NCI-H1930 (cell line): ENCODE results near the gene SH2D2A.

ENCODE experiments used
- DNase-seq, 2 experiments: peaks; one replicate each; lab custom pipeline; 2025; lab: John Stamatoyannopoulos, UW

SH2D2A gene

DNA sequence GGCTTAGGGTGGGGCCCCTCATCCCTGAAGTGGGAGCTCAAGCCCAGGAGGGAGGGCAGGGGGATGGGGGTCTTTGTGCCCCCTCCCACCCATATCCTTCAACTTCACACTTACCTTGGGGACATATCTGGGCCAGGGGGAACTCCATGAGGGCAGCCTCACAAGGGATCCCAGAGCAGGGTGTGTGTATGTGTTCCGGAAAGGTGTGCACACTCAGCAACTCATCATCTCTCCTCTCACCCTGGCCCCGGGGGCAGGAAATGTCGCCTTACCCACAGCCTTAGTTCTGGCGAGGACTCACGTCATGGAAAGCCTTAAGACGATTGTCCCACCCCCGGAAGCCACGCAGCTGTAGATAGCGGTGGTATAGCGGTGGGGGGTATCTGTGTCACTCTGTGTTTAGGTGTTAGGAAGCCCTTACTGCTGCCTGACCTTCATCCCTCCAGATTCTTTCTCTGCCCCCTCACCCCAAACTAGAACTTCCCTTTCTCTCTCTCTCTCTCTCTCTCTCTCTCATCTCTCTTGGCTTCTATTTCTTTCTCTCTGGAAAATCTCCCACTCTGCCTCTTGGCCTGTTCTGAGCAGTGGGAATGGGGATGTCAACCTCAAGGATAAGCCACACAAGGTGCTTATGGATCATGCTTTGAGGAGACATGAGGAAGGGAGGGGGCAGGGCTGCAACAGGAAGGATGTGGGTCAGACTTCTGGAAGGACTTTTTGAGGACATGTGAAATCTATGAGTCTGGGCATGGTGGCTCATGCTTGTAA is at the start of gene SH2D2A:
SH2D2A (minus strand) TSS at position 288 of the 768 bp plus-strand sequence; CDS start at position 148, 140 bp downstream.
- DNase-seq: no peak

DNA sequence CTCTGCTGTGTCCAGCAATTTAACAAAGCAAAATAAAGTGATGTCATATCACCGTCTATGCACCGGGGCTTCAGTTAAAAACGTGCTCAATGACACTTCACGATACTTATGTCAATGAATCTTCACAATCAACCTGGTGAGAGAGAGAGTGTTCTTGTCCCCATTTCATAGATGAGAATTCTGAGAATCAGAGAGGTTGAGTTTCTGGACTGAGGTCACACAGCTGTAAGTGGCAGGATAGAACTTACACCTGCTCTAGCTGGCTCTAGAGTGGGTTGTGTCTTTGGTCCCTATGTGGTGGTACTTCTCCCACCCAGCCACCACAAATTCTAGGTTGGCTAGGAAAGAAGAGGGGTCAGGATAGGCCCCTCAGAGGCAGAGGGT is 49.2 kb upstream of the SH2D2A start:
- DNase-seq: no peak

- no peak for DNase-seq
Measured at GRCh38 chr1:156865258-156865657, 48.6 kb upstream of the SH2D2A start.

DNA sequence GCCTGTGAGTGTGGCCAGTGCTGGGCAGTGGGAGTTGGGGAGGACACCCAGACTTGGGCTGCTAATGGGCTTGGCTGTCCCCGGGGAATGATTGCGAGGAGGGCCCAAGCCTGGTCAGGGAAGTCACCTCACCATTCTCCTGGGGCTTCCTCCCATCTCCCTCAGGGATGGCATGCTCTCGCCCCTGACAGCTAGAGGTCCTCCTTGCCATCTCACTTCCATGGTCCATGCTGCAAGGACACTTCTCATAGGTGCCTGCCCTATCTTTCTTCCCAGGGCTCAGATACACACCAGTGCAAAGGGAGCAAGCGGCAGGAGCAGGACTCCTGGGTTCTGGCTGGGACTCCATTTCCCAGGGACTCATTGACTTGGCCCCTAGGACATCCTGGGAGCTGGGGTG is 48.1 kb upstream of the SH2D2A start:
- no peak for DNase-seq

DNA sequence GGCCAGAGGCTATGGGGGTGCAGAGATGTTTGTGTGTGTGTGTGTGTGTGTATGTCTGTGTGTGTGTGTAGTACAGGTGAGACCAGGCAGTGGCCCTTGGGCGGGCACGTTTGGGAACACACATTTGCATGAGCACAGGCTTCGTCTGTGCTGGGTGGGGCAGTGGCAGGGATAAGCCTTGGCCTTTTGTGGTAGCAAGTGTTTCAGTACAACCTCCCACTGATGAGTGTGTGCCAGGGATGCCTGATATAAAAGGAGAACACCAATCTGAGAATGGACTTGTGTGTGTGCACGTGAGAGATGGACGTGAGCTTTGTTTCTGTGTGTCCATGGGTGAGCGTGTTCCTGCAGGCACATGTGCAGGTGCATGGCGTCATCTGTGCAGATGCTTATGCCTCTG is 47.0 kb upstream of the SH2D2A start:
- DNase-seq: no peak

DNA sequence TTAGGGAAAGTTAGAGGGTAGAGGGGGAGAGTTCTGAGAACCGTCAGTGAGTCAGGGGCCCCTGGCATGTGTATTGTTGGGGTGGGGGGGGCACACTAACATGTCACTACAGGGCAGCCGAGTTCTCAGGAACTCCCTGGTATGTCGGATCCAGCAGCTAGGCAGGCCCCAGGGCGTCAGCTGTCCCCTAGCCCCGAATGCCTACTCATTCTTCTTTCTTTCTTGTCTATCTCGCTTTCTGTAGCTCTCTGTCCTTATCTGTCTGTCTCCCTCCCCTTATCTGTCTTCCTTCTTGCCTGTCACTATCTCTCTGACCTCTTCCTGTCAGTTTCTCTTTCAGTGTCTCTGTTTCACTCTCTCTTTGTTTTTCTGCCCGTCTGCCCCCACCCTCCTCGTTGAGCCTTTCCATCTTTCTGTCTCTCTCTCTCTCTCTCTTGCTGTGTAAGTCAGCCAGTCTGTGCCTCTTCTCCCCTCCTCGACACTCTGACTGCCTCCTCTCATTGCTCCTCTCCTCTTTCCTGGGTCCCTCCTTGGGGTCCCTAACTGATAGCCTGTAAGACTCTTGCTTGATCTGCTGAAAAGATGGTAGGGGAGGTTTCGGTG is 46.5 kb upstream of the SH2D2A start:
- DNase-seq: no peak

DNA sequence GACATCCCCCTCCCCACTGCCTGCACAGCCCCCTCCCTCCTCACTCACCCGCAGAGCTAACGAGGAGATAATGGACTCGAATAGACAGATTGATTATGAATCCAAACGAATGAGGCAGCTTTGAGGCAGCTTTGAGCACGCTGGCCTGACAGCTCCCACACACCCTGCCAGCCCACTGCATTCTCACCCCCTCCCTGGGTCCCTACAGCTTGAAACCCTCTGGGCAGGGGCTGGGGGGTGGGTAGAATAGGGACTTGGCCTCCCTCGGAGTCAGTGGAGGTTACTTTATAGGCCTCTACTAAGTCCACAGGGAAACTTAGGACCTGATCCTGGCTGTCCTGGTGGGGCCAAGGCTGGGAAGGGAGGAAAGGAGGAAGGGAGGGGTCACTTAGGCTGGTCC is 45.9 kb upstream of the SH2D2A start:
- no peak for DNase-seq

GRCh38 chr1:156860628-156861423 is 44.2 kb upstream of the SH2D2A start, which contains the start of gene NTRK1:
NTRK1 (plus strand) TSS chr1:156860865; CDS start chr1:156860935, 70 bp downstream.
- DNase-seq: peak in 1 of 2 experiments; percentile 33

DNA sequence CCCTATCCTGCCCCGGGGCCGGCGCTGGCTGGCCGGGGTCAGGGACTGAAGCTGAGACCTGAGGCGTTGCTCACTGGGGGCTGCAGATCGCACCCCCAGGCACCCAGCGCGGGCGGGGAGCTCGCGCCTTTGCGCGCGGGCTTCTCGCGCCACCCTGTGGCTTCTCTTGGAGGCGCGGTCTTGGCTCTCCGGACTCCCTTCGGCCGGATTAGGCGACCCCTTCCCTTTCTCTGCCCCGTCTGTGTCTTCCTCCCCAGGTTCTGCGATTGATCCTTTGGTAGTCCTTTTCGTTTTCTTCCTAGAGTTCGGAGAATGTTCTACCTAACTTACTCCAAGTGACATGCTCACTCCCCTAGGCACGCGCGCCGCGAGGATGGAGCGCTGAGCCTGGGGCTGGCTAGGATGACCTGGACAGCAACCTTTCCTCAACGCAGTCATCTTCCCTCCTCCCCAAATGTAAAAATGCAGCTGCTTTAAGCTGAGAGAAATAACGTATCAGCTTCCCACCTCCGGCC is 43.5 kb upstream of the SH2D2A start:
- peak; percentile 24 to 52 for DNase-seq

DNA sequence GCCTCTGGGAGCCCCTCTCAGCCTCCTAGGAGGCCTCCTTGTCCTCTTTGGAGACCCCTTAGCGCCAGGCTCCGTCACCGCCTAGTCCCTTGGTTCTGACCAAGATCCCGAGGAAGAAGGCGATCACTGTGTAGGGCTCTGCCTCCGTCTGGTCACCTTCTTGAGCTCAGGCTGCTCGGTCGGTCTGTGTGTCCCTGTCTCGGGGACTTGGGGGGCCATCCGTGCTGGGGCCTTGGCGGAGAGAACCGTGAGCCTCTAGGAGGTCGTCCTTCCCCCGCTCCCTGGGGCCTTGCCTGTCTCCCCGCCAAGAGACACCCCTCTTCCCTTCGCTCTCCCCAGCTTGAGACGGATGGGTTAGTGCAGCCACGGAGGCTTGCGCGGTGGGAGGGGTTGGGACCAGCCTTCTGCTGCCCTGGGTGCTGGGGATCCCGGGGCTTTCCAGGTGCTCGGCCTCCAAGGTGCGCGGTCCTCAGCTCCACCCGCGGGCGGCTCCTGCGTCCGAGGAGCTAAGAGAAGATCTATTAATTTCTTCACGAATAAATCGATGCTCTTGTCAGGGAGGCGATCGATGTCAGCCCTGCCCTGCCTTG is 43.0 kb upstream of the SH2D2A start:
- no peak for DNase-seq

- DNase-seq: no peak
Measured at GRCh38 chr1:156858959-156859522, 42.4 kb upstream of the SH2D2A start, which contains the start of gene INSRR. INSRR (minus strand) TSS chr1:156859117; CDS start chr1:156858621, 496 bp downstream.

DNA sequence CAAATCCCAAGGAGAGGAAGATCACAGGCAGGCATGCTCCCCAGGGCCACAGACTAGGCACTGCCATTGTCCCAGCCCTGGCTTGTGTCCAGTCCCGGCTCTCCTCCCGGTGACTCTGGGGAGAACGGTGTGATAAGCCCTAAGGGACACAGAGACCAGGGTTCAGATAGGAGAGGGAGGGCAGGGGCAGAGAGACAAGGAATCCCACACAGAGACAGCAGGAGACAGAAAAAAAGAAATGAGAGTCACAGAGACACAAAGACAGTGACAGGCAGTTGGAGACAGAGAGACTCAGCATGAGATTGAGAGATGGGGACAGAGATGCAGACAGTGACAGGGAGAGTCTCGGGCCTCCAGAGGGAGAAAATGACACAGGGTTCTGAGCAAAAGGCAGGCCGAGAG is 41.9 kb upstream of the SH2D2A start:
- DNase-seq: no peak

- DNase-seq: no peak
Measured at GRCh38 chr1:156857532-156857931, 40.9 kb upstream of the SH2D2A start.

- DNase-seq: no peak
Measured at GRCh38 chr1:156856282-156856785, 39.7 kb upstream of the SH2D2A start.

- no peak for DNase-seq
Measured at GRCh38 chr1:156854634-156855033, 38.0 kb upstream of the SH2D2A start.

- DNase-seq: no peak
Measured at GRCh38 chr1:156853761-156854160, 37.1 kb upstream of the SH2D2A start.

DNA sequence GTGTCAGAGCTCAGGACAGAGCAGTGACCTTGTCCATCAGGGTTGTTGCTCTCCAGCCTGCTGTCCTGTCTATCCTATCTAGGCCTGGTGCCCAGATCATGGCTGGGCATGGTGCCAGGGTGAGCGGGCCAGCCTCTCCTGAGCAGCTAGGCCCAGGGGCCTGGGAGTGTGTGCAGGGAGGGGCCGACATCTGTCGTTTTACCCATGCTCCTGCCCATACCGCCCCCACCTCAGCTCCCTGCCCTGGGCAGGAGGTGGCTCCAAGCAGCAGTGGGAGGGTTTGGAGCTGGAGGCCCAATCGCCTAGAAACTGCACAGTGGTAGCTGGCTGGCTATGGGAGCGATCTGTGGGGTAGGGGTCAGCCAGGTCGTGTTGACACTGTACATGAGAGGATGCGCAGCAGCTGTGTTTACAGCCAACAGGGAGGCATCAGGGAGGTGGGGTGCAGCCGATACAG is 35.8 kb upstream of the SH2D2A start:
- DNase-seq: no peak

- no peak for DNase-seq
Measured at GRCh38 chr1:156851779-156852417, 35.2 kb upstream of the SH2D2A start.

GRCh38 chr1:156849151-156849496 is 32.5 kb upstream of the SH2D2A start:
- no peak for DNase-seq

DNA sequence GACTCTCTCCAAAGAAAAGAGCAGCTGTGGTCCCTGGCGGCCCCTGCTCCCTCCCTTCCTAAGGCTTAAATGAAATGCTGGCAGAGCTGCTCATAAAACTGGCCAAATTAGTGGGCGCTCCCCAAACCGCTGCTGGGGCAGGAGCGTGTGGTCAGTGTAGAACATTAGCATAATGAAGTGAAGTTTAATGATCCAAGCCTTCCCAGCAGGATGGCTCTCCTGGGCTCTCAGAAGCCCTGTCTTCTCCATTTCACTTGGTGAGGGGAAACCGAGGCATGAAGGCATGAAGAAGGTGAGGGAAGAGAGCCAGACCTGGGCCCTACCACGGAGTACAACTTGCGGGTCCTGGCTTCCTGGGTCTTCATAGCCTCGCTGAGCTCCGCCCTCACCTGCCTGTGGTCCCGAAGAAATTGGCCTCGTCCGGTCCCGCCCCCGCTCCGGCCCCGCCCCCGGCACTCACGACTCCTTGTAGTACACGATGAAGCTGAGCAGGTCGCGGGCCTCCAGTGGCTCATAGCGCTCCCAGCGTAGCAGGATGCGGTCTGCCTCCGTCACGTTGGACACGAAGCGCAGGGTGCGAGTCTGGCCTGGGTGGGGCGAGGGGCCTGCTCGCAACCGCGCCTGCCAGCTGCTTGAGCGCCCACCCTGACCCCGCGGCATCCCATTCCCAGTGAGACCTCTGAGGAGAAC is 32.0 kb upstream of the SH2D2A start:
- DNase-seq: no peak
